KG1 (cell line): ENCODE results near the gene SERPINE1.
A peak's percentile ranks its signal among the peaks of the same experiment; 100 is the strongest.
"Not testable (repeated sequence)": the region's sequence is repeated elsewhere in the genome, so short reads cannot be mapped to it uniquely, and the experiment has no call there.

Experiments
- DNase-seq: peaks from one replicate; lab custom pipeline; 2025; lab: John Stamatoyannopoulos, UW

Gene SERPINE1

GRCh38 chr7:101126651-101127459 is at the start of gene SERPINE1:
TSS of gene SERPINE1 (plus strand) at chr7:101127104. CDS start at chr7:101128394, 1,290 bp downstream.
- DNase-seq: no peak

DNA sequence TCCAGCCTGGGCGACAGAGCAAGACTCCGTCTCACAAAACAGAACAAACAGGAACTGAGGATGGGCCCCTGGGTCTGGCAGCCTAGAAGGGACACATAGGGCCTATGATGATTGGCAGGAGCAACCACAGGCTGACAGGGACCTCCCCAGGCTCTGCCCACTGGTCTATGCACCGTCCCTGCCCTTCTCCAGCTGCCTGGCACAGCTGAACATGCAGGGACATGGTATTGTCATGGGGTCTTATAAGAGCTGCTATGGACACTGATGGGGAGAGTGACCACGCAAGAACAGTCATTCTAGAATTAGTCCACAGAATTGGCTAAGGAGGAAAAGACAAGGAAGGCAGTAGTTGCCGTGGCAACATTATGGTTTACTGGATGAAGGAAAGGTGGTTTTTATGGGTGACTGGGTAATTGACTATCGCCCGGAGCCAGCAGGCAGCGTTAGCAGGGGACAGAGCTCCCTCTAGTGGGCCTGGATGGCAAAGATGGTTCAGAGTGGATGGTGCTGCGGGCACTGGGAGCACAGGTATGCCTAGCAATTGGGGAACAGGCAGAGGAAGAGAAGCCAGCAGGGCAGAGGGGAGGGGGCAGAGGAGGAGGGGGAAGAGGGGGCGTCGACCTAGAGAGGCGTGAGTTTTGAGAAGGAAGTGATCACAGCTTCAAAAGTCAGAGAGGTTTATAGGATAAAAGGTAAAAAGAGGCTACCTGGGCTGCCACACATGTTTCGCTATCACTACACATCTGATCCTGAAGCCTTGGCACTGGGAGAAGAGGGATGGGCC is 49.4 kb upstream of the SERPINE1 start:
- DNase-seq: peak; percentile 6

GRCh38 chr7:101081432-101081831 is 45.5 kb upstream of the SERPINE1 start:
- DNase-seq: no peak

DNA sequence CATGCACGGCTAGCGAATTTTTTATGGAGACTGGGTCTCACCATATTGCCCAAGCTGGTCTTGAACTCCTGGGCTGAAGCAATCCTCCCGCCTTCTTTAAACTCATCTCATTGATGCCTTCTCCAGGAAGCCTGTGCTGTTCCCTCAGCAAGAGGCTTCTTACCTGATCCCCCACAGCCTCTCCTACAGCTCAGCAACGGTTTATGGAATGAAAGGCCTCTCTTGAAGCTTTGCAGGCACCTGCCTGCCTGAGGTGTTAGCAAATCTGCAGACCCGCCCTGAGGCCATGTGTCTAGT is 42.1 kb upstream of the SERPINE1 start:
- no peak for DNase-seq

DNA sequence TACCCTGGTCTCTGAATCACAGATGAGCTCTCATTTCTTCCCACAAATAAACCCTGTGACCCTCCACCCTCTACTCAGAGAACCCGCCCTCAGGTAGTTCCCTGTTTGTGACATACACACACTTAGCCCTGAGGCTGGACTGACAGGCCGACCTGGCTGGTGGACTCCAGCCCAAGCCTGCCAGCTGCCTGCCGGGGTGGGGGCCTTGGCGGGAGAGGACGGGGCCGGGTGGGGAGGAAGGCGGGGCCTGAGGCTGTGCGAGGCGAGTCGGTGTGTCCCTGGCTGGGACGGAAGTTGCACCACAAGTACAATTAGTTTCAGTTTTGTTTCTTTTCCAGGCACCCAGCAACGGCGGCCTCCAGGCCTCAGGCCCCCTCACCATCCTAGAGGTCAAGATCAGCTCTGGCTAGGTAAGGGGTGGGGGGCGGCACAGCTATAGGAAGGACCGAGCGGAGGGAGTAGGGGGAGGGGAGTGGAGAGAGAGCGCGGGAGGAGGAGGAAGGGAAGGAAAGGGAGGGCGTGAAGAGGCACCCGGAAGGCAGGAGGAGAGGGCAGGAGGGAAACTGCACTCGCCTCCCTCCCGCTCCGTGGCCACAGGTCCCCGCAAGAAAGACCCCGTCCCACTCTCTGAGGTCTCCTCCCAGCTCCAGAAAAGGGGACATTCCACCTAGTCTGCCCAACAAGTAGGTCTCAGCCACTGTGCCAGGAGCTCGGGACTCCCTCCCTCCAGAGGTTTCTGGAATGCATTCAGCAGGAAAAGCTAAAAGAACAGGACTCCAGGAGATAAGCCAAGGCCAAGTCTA is 41.5 kb upstream of the SERPINE1 start, which contains the start of gene TRIM56:
TSS of gene TRIM56 (plus strand) at position 320 of the 803 bp plus-strand sequence. CDS start 1,832 bp downstream, outside the sequence.
- DNase-seq: peak; percentile 15

- no peak for DNase-seq
Observed at GRCh38 chr7:101087334-101088068, 39.4 kb upstream of the SERPINE1 start.

DNA sequence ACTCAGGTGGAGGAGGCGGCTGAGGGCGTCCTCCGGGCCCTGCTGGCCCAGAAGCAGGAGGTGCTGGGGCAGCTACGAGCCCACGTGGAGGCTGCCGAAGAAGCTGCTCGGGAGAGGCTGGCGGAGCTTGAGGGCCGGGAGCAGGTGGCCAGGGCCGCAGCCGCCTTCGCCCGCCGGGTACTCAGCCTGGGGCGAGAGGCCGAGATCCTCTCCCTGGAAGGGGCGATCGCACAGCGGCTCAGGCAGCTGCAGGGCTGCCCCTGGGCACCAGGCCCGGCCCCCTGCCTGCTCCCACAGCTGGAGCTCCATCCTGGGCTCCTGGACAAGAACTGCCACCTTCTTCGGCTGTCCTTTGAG is 38.9 kb upstream of the SERPINE1 start:
- DNase-seq: no peak

DNA sequence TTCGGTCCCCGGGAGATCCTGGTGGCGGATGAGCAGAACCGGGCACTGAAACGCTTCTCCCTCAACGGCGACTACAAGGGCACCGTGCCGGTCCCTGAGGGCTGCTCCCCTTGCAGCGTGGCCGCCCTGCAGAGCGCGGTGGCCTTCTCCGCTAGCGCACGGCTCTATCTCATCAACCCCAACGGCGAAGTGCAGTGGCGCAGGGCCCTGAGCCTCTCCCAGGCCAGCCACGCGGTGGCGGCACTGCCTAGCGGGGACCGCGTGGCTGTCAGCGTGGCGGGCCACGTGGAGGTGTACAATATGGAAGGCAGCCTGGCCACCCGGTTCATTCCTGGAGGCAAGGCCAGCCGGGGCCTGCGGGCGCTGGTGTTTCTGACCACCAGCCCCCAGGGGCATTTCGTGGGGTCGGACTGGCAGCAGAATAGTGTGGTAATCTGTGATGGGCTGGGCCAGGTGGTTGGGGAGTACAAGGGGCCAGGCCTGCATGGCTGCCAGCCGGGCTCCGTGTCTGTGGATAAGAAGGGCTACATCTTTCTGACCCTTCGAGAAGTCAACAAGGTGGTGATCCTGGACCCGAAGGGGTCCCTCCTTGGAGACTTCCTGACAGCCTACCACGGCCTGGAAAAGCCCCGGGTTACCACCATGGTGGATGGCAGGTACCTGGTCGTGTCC is 37.9 kb upstream of the SERPINE1 start:
- no peak for DNase-seq

- no peak for DNase-seq
Observed at GRCh38 chr7:101089876-101090275, 37.0 kb upstream of the SERPINE1 start.

- not testable (repeated sequence) for DNase-seq
Observed at GRCh38 chr7:101092266-101092905, 34.5 kb upstream of the SERPINE1 start.

- no peak for DNase-seq
Observed at GRCh38 chr7:101093906-101094305, 33.0 kb upstream of the SERPINE1 start.

DNA sequence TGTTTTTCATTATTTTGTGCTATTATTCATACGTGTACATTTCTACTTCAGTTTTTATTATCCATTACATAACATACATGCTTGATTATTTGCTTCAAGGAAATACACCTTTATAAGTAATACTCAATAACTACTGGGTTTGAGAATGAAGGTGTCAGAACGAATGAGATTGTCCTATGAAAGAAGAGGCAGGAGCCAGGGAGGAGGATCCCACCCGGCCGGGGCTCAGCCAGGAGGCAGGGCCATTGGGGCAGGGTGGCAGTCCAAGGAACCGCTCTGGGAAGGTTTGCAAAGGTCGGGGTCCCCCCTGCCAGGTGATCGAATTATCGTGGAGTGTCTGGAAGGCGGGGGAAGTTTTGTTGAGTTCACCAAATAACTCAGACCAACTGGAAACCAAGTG is 32.5 kb upstream of the SERPINE1 start:
- no peak for DNase-seq

DNA sequence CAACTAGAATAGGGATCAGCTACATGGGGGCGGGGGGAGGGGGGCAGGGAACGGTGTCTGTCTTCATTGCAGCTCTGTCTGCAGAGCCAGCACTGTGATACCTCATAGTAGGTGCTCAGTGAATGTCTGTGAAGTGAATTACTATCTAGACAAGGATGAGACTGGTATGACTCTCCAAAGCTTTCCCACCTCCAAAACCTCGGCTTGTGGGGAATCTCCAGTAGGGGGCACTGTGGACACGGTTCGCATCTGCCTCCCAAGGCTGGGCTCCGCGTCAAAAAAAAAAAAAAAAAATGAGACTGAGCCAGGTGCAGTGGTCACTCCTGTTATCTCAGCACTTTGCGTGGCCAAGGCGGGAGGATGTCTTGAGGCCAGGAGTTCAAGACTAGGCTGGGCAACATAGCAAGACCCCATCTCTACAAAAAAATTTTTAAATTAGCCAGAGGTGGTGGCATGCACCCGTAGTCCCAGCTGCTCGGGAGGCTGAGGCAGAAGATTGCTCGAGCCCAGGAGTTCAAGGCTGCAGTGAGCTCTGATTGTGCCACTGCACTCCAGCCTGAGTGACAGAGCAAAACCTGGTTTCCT is 32.0 kb upstream of the SERPINE1 start:
- DNase-seq: no peak

GRCh38 chr7:101096331-101096956 is 30.5 kb upstream of the SERPINE1 start:
- no peak for DNase-seq

DNA sequence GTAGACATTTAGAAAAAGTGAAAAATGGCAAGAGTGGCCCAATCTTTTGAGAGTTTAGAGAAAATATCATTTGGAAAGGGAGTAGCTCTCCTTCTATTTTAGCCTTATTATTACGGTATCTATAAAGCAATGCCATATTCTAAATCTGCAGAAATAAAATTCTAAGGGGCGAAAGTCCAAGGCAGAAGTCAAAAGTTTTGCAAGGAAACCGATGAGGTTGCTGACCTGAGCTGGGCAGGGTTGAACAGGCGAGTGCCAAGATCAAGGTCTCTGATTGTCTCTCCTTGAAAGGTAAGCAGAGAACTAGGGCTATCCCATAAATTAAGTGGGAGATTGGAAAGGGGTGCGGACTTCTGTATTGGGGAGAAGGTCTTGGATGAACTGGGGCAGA is 30.0 kb upstream of the SERPINE1 start:
- DNase-seq: no peak

GRCh38 chr7:101097561-101097960 is 29.3 kb upstream of the SERPINE1 start:
- no peak for DNase-seq

- DNase-seq: no peak
Observed at GRCh38 chr7:101099969-101100781, 26.7 kb upstream of the SERPINE1 start.

DNA sequence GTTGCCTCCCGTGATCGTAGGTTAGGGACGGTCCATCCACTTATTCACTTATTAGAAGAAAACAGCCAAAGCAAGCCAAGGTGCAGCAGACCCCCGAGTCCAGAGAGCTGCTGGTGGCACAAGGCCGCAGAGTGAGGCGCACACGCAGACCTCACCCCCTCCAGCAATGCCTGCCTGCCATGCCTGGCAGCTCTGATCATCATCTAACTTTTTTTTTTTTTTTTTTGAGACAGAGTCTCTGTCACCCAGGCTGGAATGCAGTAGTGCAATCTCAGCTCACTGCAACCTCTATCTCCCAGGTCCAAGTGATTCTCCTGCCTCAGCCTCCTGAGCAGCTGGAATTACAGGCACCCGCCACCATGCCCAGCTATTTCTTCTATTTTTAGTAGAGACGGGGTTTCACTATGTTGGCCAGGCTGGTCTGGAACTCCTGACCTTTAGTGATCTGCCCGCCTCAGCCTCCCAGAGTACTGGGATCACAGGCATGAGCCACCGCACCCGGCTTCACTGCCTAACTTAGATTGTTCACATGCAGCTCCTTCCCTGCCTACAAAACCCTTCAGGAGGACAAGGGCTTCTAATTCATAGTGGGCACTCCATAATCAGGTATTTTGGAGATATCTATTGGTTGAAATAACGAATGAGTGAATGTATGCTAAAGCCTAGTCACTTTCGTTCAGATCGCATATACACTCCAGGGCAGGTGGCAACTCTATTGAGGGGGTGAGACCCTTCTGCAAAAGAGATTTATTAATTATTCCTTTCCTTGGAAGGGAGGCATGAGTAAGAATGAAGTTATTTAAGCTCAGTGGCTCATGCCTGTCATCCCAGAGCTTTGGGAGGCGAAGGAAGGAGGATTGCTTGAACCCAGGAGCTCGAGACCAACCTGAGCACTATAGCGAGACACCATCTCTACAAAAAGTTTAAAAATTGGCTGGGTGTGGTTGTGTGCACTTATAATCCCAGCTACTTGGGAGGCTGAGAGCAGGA is 25.8 kb upstream of the SERPINE1 start:
- no peak for DNase-seq
